Measurements from ENCODE around the gene TRIOBP. TPM values are rescaled to one million over a fixed set of nuclear protein-coding genes. Genes with fewer than 3 reads are reported as not detected.

TRIOBP gene
- total RNA-seq, 2 experiments from 2014 or later, result 31.1 to 31.6 TPM

DNA sequence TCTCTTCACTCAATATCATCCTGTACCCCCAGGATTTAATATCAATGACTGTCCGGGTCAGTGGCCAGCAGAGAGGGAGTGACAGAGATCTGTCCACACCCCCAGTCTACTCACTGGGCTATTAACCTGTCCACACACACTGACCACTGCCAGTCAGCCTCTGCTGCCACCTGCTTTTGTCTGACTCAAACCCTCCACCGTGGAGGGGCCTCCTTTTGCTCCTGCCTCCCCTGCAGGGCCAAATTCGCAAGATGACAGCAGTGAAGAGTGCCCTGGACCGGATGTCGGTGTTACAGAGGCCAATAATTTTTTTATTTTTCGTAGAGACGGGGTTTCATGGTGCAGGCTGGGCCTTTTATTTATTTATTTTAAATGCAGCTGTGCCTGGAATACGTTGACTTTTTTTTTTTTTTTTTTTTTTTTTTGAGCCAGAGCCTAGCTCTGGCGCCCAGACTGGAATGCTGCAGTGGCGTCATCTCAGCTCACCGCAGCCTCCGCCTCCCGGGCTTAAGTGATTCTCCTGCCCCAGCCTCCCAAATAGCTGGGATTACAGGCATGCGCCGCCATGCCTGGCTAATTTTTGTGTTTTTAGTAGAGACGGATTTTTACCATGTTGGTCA, 33.2 kb upstream of the TRIOBP start:
- Histone ChIP-seq H3K4me2 (ENCODE audit: low read length) (no peak overlapping the region), H3K79me2 (ENCODE audit: insufficient read depth, low read depth, low read length) (peaks cover 61% of the 10 kb centered on the region), H3K36me3 (ENCODE audit: insufficient read depth, low read length) (peaks cover 75% of the 10 kb centered on the region), H4K20me1 (ENCODE audit: insufficient read depth, low read length) (peaks cover 20% of the 10 kb centered on the region), H3K9me3 (ENCODE audit: low read length) (no peaks in the 10 kb centered on the region), H3K9me2 (ENCODE audit: insufficient read depth, low read length) (no peaks in the 10 kb centered on the region), H2AFZ (ENCODE audit: low read length) (no peak overlapping the region), H3K27ac (ENCODE audit: low read depth, low read length, poor library complexity, severe bottlenecking) (no peak overlapping the region), H3K4me1 (ENCODE audit: insufficient read depth, low read length, poor library complexity, severe bottlenecking) (peaks cover 25% of the 10 kb centered on the region), H3K4me3 (ENCODE audit: low read depth, low read length, poor library complexity, severe bottlenecking) (no peak overlapping the region)
- POLR2A ChIA-PET, result no interaction called here
- DNase-seq (ENCODE audit: low spot score), result no peak
- no peak for TF ChIP-seq EZH2phosphoT487 (IDR thresholded peaks at IDR 0.05; ENCODE audit: borderline replicate concordance, low read depth, low read length)
- TF ChIP-seq, protein P1, sequence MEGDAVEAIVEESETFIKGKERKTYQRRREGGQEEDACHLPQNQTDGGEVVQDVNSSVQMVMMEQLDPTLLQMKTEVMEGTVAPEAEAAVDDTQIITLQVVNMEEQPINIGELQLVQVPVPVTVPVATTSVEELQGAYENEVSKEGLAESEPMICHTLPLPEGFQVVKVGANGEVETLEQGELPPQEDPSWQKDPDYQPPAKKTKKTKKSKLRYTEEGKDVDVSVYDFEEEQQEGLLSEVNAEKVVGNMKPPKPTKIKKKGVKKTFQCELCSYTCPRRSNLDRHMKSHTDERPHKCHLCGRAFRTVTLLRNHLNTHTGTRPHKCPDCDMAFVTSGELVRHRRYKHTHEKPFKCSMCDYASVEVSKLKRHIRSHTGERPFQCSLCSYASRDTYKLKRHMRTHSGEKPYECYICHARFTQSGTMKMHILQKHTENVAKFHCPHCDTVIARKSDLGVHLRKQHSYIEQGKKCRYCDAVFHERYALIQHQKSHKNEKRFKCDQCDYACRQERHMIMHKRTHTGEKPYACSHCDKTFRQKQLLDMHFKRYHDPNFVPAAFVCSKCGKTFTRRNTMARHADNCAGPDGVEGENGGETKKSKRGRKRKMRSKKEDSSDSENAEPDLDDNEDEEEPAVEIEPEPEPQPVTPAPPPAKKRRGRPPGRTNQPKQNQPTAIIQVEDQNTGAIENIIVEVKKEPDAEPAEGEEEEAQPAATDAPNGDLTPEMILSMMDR (conservative IDR thresholded peaks at IDR 0.05; ENCODE audit: low read length), result no peak
- no TSS peak for BruUV-seq (replicated peaks)
- CTCF ChIA-PET (ENCODE audit: unreplicated experiment), result interaction anchor here (1.2 kb wide), 1 partner anchor 21 kb away, joined by 3 read pairs; no protein-coding TSS in a partner anchor
- intact Hi-C loops (cut with micrococcal nuclease; ENCODE audit: unreplicated experiment), result no loop called here

GRCh38 chr22:37664249-37665101, 32.4 kb upstream of the TRIOBP start:
- H3K36me3 ChIP-seq (ENCODE audit: insufficient read depth, low read length), result peaks cover 76% of the 10 kb centered on the region
- H3K9me3 ChIP-seq (ENCODE audit: low read length), result no peaks in the 10 kb centered on the region
- TF ChIP-seq, protein P1 (conservative IDR thresholded peaks at IDR 0.05; ENCODE audit: low read length), result no peak
- no peak for TF ChIP-seq EZH2phosphoT487 (IDR thresholded peaks at IDR 0.05; ENCODE audit: borderline replicate concordance, low read depth, low read length)
- POLR2A ChIA-PET, result no interaction called here
- H3K4me2 ChIP-seq (ENCODE audit: low read length), result no peak overlapping the region
- no peak for DNase-seq (ENCODE audit: low spot score)
- H3K4me3 ChIP-seq (ENCODE audit: low read depth, low read length, poor library complexity, severe bottlenecking), result no peak overlapping the region
- H4K20me1 ChIP-seq (ENCODE audit: insufficient read depth, low read length), result peaks cover 19% of the 10 kb centered on the region
- no peak overlapping the region for H2AFZ ChIP-seq (ENCODE audit: low read length)
- CTCF ChIA-PET (ENCODE audit: unreplicated experiment), result interaction anchor here (1.2 kb wide), 1 partner anchor 22 kb away, joined by 3 read pairs; no protein-coding TSS in a partner anchor
- H3K27ac ChIP-seq (ENCODE audit: low read depth, low read length, poor library complexity, severe bottlenecking), result no peak overlapping the region
- no TSS peak for BruUV-seq (replicated peaks)
- intact Hi-C loops (cut with micrococcal nuclease; ENCODE audit: unreplicated experiment), result no loop called here
- peaks cover 57% of the 10 kb centered on the region for H3K79me2 ChIP-seq (ENCODE audit: insufficient read depth, low read depth, low read length)
- no peaks in the 10 kb centered on the region for H3K9me2 ChIP-seq (ENCODE audit: insufficient read depth, low read length)
- H3K4me1 ChIP-seq (ENCODE audit: insufficient read depth, low read length, poor library complexity, severe bottlenecking), result peaks cover 25% of the 10 kb centered on the region
